Measurements from ENCODE around the gene CENPM.
A peak's percentile ranks its signal among the peaks of the same experiment; 100 is the strongest.

The CENPM gene

DNA sequence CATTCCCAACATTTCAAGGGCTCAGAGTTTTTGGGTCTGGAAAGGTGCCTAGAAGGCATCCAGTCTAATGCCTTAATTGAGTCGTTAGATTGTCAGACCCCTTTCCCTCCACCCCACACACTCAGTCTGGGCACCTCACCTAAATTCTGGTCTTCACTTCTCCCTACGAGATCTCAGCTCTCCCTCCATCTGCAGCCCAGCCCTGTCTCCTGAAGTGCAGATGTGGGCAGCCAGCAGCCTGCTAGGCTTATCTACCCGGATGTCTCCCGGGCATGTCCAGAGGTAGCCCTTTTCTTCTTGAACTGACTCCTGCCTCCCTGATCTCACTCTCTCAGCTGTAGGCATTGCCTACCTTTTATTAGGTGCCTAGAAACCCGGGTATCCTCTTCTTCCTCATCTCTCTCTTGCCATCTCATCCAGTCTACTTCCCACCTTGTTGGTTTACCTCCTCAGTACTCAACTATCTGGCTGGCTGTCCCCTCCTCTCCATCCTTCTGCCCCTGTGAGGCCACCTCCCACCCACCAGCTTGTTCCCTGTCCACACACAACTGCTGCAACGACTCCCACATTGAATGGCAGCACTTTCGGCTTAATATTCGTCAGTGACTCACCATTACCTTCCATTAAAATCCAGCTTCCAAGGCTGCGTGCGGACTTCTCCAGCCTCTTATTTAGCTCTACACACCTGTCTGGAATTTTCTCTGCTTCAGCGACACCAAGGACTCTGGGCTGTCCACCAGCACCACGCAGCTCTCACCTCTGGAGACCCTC lies 28.5 kb upstream of the CENPM start:
- TF ChIP-seq, protein P1, sequence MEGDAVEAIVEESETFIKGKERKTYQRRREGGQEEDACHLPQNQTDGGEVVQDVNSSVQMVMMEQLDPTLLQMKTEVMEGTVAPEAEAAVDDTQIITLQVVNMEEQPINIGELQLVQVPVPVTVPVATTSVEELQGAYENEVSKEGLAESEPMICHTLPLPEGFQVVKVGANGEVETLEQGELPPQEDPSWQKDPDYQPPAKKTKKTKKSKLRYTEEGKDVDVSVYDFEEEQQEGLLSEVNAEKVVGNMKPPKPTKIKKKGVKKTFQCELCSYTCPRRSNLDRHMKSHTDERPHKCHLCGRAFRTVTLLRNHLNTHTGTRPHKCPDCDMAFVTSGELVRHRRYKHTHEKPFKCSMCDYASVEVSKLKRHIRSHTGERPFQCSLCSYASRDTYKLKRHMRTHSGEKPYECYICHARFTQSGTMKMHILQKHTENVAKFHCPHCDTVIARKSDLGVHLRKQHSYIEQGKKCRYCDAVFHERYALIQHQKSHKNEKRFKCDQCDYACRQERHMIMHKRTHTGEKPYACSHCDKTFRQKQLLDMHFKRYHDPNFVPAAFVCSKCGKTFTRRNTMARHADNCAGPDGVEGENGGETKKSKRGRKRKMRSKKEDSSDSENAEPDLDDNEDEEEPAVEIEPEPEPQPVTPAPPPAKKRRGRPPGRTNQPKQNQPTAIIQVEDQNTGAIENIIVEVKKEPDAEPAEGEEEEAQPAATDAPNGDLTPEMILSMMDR (IDR thresholded peaks at IDR 0.05; ENCODE audit: insufficient read depth, low read depth, low read length, missing control alignments) = no peak
- no peak overlapping the region for H3K4me3 ChIP-seq (ENCODE audit: low read length)
- no peak for DNase-seq (ENCODE audit: low read depth)

DNA sequence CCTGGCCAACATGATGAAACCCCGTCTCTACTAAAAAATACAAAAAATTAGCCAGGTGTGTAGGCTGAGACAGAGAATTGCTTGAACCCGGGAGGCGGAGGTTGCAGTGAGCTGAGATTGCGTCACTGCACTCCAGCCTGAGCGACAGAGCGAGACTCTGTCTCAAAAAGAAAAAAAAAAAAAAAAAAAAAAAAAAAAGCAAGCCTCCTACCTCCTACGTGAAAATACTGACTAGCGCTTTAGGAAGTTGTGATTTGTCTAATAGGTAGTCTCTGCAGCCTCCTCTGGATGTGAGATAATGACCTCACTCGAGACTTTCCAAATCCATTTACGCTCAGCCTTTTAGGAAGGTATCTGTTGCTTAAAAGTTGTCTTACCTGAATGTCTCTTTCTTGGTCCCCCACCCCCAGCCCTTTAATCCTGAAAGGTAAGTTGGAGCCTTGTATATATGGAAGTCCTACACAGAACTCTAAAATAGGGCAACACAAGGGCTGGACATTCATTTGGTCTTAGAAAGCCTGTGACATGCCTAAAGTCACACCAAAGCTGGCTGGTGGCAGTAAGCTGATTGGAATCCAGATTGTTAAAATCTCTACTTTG lies 27.8 kb upstream of the CENPM start:
- H3K4me3 ChIP-seq (ENCODE audit: low read length) = no peak overlapping the region
- DNase-seq (ENCODE audit: low read depth) = peak; percentile 73
- TF ChIP-seq, protein P1 (IDR thresholded peaks at IDR 0.05; ENCODE audit: insufficient read depth, low read depth, low read length, missing control alignments) = no peak

DNA sequence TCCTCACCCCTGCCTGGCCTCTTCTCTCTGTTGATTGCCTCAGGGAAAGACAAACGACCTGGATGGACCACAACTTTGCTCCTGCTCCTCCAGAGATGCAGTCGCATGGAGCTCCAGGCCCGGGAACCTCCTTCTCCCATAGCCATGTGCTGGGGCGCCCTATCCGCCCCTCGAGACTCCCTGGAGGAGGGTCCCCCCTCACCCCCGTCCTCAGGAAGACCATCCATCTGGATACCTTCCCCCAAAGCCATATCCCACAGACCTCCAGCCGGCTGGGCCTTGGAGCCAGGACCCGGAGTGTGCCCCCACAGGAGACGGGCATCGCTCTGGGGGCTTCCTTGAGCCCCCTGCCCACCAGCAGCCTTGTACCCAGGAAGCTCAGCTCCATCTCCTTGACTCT lies 24.5 kb upstream of the CENPM start:
- no peak for DNase-seq (ENCODE audit: low read depth)
- TF ChIP-seq, protein P1 (IDR thresholded peaks at IDR 0.05; ENCODE audit: insufficient read depth, low read depth, low read length, missing control alignments) = no peak

DNA sequence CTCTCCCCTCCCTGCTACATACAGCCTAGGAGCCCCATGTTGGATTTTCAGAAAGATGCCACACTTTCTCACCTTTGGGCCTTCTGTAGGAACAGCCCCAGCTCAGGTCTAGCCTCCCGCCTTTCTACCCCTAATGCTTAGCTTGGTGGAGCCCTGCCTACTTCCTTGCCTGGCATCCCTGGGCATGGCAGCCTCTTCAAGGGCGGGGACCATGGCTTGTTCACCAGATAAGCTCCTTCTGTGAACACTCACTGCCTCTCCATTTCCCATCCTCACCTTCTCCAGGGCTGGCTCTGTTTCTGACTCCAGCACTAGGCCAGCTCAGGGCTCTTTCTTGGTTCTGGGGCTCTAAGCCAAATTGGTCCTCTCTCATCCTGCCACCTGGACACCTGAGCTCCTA lies 23.6 kb upstream of the CENPM start:
- DNase-seq (ENCODE audit: low read depth) = no peak
- no peak overlapping the region for H3K4me3 ChIP-seq (ENCODE audit: low read length)
- TF ChIP-seq, protein P1 (IDR thresholded peaks at IDR 0.05; ENCODE audit: insufficient read depth, low read depth, low read length, missing control alignments) = no peak

More for the DNA sequence above, 24.5 kb upstream of the CENPM start:
- no peak overlapping the region for H3K4me3 ChIP-seq (ENCODE audit: low read length)

DNA sequence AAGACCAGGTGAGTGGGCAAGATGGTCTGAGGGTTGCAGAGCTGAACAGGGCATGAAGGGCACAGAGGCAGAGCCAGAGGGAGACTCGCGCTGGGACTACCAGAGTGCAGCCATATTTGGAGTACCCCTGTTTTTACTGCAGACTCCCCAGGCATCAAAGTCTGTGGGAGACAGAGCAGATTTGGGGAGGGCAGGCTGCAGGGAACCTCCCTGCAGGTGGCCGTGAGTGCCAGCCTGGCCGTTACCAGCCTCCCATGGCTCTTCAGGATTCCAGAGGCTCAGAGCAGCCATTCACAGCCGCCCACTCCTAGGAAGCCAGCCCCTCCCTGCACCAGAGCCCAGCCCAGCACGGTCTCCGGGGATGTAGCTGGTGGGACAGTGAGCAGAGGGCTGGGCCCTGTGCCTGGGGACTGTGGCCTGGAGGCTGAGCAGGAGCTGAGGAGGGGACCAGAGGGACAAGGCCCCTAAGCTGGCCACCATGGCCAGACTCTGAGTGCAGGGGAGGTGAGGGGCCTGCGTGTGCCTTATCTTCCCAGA lies 22.2 kb upstream of the CENPM start, which contains the start of gene SEPTIN3:
Gene SEPTIN3 (plus strand): TSS at position 334 of the 537 bp plus-strand sequence. CDS start 2,050 bp downstream, outside the sequence.
- TF ChIP-seq, protein P1 (IDR thresholded peaks at IDR 0.05; ENCODE audit: insufficient read depth, low read depth, low read length, missing control alignments) = no peak
- DNase-seq (ENCODE audit: low read depth) = no peak
- H3K4me3 ChIP-seq (ENCODE audit: low read length) = no peak within 1 kb of the TSS

DNA sequence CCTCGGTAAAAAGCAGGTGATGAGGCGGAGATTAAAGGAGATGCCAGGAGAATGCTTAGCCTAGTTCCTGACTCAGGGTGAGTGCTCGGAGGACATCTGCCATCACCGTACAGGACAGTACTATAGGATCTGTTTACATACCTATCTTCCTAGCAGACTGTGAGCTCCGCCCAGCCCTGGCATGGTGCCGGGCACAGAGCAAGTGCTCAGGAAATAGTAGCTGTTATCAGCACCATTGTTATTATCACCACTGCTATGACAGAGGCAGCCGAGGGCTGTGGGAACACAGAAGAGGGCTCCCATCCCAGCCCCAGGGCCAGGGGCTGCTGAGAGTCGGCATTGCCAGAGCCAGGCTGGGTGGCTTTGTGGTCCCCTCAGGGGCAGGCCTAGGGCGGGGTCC lies 21.6 kb upstream of the CENPM start:
- TF ChIP-seq, protein P1 (IDR thresholded peaks at IDR 0.05; ENCODE audit: insufficient read depth, low read depth, low read length, missing control alignments) = no peak

More for the DNA sequence above, 21.6 kb upstream of the CENPM start:
- H3K4me3 ChIP-seq (ENCODE audit: low read length) = no peak overlapping the region
- DNase-seq (ENCODE audit: low read depth) = peak; percentile 65

All from epithelial cell of esophagus (primary cell).